NCI-H510A (cell line): ENCODE measurements around the gene CBFA2T2.
"Not testable (repeated sequence)": the region's sequence is repeated elsewhere in the genome, so short reads cannot be mapped to it uniquely, and the experiment has no call there.

Experiments
- DNase-seq: peaks from one replicate; lab custom pipeline; 2025; lab: John Stamatoyannopoulos, UW

The CBFA2T2 gene

DNA sequence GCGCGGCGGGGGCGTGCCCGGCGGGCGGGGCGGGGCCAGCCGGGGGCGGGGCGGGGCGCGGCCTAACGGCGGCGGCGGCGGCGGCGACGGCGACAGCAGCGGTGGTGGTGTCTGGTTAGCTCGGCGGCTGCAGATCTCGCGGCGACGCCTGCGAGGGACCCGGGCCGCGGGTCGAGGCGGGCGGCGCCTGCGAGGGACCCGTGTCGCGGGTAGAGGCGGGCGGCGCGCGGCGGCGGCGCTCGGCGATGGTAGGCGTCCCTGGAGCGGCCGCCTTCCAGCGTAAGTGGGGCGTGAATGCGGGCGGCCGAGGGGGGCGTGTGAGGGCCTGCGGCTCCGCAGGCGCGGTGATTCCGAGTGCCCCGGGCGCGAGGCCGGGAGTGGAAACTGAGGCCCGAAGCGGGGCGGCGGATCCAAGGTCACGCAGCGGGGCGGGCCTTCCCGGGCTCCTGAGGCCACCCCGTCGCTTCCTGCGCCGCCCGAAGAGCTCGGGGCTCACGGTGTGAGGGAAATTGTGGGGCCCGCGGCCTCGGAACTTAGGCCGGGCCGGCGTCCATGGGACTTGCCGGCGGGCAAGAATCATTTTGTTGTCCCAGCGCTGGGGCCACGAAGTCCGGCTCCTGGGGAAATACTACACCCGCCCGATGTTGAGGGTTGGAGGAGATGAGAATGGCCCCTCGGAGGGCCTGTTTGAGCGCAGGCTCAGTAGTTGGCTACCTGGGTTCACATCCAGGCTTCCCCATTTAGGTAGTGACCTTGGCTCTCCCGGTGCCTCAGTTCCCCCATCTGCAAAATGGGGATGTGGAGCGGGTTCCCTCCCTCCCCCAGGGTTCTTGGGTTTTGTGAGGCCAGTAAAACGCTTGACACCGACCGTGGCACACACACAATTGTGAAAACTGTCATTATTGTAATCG lies at the start of gene CBFA2T2:
Gene CBFA2T2 (plus strand): TSS at position 74 of the 911 bp plus-strand sequence. CDS start 172 bp downstream, at position 246.
- no peak for DNase-seq

DNA sequence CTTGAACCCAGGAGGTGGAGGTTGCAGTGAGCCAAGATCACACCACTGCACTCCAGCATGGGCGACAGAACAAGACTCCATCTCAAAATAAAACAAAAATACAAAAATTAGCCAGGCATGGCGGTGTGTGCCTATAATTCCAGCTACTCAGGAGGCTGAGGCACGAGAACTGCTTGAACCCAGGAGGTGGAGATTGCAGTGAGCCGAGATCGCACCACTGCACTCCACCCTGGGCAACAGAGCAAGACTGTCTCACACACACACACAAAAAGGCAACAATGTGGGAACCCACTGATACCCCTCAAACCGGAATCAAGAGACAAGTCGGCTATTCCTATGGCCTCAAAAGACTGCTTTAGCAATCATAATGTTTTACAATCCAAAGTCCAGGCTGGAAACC lies 49.3 kb upstream of the CBFA2T2 start:
- DNase-seq = not testable (repeated sequence)

DNA sequence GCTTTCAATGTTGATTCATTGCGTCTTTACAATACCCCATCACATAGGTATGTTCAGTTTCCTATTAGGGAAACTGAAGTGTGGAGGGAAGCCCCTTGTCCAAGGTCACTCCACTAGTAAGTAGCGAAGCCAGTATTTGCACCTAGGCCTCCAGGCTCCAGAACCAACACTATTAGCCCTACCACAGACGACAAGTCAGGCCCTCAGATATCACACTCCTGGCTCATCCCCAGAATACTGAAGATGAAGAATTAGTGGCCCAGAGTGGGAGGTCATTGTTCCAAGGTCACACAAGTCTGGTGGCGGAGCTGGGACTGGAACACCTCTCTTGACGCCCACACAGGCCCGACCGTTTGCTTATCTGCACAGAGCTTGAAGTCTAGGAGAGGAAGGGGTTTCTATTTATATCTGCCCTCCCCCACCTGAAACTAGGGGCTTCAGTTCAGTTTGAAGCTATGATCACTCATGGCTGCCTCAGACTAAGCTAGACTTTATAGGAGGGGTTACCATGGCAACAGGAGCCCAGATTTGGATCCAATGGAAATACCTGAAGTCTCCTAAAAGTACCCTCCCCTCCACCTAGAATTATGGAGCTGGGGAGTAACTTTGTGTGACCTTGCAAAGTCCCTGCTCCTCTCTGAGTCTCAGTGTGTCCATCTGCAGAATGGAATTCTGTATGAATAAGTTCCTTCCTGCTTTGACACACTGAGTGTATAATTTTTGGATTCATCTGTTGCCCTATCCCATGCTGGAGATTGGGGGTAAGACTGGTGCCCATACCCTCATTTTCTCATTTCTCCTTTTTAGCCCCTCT lies 48.5 kb upstream of the CBFA2T2 start:
- no peak for DNase-seq

DNA sequence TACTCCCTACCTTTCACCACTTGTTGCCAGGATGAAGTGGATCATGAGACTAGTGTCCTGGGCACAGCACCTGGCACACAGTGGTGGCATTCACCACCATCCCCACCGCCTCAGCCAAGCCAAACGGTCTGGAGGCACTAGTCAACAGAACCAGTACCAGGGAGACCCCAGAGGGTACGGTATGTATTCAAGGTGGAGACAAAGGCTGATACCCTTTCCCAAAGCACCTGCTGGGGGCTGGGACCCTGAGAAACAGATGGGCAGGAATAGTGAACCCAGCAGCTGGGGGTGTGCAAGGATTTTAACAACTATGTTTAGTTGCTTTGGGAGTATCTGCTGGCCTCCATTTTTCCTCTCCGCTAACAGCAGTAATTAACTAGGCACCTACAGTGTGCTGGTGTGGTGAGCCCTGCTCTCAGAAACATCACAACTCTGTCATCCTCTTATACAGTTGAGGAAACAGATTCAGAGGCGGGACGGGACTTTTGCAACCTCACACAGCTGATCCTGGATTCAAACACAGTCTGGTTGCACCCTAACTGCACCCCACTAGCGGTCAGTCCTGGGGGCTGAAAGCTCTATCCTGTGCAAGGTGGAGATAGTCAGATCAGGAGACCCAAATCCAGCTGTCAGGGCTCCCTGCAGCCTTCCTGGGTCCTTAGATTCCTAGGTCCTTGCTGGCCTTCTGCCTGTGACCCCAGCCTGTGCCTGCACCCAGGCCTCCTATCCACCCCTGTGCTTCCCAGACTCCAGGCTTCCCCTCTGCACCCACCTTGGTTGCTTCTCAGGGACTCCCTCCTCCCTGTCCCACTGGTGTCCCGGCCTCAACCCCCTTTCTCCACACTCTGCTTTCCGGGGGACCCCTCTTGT lies 47.5 kb upstream of the CBFA2T2 start:
- no peak for DNase-seq

DNA sequence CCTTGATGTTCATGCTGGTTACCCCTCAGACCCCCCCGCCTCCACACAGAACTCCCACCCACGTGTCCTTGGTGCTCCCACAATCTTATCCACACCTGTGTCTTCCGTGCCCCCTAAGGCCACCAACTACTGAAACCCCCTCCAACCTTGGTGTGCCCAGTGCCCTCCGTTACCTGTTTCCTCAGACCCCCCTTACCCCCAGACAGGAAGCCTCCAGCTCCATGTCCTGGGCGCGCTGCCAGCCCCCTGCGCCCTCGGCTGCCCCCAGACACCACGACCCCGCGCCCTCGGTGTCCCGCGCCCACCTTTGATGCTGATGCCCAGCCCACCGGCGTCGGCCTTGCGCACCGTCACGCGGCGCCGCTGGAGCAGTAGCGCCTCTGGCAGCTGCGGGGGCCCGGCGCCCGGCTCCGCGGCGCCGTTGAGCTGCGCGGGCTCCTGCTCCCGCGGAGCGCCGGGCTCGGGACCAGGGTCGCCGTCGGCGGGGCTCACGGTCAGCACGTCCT lies 46.8 kb upstream of the CBFA2T2 start:
- no peak for DNase-seq

DNA sequence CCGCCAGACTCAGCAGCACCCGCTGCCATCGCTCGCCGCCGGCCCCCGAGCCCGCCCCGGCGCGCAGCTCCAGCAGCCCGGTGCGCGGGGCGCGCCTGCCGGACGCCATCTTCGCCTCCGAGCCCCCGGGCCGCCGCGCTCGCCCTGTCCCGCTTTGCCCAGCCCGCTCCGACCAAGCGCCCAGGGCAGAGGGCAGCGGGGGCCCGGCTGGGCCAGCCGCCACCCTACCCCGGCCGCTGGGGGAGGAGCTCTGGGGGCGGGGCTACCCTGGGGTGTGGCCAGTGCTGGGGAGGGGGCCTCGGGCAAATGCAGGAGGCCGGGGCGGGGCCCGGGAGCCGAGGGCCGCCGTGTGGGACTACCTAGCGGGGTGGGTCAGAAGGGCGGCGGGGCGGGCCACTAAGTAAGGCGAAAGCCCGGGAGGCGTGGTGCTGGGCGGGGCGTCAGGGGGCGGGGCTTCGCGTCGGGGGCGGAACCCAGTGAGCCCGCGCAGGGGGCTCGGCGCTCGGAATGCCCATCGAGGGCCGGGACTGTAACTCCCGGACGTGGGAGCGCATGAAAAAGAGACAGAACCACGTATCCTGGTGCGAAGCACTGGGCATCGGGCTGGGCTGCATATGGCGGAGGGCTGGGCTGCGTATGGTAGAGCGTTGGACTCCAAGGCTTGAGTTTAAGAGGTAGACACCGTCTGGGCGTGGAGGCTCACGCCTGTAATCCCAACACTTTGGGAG lies 46.2 kb upstream of the CBFA2T2 start, which contains the start of gene SNTA1:
Gene SNTA1 (minus strand): TSS at position 252 of the 728 bp plus-strand sequence. CDS start 143 bp downstream, at position 109.
- peak; percentile 92 for DNase-seq

DNA sequence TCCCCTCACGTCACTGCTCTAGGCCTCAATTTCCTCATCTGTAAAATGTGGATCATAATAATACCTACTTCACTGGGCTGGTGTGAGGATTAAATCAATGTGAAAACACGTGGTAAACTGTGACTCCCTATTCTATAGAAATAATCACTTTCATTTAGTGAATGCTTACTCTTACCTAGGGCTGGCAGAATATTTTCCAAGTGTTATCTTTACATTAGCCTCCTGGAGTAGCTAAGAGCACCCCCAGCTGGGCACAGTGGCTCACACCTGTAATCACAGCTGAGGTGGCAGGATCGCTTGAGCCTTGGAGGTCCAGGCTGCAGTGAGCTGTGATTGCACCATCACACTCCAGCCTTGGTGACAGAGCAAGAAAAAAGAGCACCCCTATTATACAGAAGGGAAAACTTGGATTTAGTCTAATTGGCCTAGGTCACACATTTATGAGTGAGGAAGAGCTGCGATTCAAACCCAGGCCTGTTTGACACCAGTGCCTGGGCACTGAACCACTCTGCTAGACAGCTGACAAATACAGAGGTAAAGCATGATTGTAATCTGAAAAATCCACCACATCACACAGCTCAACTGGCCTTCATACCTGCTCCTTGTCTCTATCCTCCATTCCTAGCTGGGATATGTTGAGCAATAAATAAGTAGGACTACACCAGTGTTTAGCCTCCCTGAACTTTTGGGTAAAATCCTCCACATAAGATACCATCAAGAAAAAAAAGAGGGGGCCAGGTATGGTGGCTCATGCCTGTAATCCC lies 44.9 kb upstream of the CBFA2T2 start:
- peak; percentile 26 for DNase-seq

DNA sequence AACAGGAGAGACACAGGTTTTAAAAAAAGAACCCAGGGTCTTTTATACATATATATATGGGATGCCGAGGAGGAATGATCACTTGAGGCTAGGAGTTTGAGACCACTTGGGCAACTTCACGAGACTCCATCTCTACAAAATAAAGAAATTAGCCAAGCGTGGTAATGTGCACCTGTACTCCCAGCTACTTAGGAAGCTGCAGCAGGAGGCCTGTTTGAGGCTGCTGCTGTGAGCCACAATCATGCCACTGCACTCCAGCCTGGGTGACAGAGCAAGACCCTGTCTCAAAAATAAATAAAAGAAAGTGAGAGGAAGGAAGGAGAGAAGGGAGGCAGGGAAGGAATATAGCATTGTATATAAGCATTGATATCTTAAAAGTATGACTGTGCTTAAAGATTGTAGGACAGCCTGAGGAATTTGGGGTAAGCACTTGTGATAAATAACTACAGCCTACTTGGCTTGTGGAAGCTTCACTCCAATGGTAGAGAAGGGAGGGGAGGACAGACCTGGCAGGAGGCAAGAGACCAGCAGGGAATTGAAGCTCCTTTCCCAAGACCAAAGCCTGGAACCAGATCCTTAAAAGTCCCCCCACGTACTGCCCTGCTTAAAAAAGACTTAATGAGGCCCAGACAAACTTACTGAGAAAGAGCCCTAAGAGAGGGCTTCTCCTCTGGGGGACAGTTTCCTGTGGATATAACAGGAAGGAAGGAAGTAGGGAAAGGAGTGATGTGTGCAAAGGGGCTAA lies 43.8 kb upstream of the CBFA2T2 start:
- no peak for DNase-seq

DNA sequence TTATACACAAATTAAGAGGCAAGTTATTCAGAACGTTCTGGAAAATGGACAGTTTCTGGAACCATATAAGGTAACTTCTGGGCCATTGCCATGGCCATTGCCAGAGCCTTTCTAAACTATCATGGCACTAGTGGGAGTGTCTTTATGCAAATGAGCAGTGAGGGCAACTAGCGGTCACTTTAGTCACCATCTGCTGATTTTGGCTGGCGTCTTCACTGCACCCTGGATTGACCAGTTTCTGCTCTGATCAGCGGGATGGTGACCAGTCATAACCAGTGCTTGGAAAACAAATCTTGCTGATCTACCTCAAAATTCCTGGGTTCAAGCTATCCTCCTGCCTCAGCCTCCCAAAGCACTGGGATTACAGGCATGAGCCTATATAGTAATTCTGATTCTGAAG lies 39.0 kb upstream of the CBFA2T2 start:
- no peak for DNase-seq

DNA sequence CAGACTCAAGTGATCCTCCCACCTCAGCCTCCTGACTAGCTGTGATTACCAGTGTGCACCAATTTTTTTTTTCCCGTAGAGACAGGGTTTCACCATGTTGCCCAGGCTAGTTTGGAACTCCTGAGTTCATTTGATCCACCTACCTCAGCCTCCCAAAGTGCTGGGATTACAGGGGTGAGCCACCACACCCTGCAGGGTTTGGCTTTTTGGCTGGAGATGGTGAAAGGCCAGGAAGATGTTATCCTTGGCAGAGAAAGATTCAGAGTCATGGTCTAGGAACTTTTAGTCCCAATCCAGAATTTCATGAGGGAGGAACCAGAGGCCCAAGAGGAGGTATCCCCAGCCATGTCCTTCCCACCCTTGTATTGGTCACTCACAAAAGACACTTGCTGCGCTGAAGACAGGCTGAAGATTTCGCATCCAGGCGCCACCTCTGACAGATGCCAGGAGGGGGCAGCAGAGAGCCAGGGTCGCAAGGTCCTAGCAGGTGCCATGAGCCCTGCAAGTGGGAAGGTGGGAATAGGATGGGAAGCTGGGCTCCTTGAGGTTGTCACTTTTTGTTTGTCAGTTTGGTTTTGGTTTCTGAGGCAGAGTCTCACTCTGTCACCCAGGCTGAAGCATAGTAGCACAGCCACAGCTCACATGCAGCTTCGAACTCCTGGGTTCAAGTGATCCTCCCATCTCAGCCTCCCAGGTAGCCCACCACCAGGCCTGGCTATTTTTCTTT lies 32.8 kb upstream of the CBFA2T2 start:
- DNase-seq = peak; percentile 49

DNA sequence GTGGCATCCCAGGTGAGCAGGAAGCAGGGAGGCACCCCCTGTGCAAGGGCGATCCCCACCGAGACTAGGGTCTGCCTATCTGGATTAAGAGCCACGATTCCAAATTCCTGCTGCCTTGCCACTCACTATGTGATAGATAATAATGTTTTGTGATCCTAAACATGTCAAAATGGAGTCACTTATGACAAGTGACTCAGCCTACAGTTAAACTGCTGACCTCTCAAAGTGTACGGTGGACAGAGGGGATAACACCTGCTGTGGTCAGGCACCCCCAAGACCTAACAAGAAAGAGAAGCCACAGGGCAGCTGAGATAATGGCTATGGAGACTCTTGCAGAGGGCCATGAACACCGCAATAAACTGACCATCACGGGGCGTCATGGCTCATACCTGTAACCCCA lies 30.3 kb upstream of the CBFA2T2 start:
- DNase-seq = no peak

DNA sequence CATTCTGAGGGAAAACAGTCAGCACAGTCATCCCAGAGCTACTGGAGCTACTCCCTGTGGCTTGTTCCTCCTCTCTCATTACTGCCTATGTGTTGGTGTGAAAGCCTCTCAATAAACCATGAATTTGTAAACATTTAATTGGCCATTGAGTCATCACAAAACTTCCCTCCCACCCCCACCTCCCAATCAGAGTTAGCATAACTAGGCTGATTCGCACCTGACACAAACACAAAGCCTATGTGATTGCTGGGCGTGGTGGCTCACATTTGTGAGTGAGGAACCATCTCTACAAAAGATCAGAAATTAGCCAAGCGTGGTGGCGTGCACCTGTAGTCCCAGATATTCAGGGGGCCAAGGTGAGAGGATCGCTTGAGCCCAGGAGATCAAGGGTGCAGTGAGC lies 29.2 kb upstream of the CBFA2T2 start:
- no peak for DNase-seq

DNA sequence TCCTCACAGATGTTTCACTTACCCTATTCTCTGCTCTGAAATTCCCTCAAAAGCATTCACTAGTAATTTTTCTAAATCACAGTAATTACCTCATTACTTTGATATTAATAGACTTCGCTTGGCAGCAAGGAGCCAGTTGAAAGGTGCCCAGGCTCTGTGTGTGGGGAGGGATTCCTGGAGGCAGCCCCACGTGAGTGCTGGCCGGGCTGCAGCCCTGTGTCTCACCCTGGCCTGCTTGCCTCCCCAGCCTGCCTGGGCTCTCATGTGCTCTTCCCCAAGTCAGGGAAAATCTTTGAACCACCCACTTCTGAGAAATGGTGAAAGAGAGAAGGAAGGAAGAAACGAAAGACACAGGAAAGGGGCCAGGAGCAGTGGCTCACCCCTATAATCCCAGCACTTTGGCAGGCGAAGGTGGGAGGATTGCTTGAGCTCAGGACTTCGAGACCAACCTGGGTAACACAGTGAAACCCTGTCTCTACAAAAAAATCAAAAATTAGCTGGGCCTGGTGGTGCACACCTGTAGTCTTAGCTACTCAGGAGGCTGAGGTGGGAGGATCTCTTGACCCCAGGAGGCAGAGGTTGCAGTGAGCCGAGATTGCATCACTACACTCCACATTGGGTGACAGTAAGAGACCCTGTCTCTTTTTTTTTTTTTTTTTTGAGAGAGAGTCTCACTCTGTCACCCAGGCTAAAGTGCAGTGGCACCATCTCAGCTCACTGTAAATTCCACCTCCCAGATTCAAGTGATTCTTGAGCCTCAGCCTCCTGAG lies 26.4 kb upstream of the CBFA2T2 start:
- DNase-seq = no peak

DNA sequence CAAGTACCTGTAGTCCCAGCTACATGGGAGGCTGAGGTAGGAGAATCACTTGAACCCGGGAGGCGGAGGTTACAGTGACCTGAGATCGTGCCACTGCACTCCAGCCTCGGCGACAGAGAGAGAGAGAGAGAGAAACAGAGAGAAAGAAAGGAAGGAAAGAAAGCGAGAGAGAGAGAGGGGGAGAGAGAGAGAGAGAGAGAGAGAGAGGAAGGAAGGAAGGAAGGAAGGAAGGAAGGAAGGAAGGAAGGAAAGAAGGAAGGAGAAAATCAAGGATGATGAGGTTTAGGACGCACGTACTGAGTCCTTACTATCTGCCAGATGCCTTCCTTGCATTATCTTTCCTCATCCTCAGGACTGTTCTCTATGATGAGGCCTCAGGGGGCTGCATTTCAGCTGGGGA lies 25.1 kb upstream of the CBFA2T2 start:
- DNase-seq = not testable (repeated sequence)

DNA sequence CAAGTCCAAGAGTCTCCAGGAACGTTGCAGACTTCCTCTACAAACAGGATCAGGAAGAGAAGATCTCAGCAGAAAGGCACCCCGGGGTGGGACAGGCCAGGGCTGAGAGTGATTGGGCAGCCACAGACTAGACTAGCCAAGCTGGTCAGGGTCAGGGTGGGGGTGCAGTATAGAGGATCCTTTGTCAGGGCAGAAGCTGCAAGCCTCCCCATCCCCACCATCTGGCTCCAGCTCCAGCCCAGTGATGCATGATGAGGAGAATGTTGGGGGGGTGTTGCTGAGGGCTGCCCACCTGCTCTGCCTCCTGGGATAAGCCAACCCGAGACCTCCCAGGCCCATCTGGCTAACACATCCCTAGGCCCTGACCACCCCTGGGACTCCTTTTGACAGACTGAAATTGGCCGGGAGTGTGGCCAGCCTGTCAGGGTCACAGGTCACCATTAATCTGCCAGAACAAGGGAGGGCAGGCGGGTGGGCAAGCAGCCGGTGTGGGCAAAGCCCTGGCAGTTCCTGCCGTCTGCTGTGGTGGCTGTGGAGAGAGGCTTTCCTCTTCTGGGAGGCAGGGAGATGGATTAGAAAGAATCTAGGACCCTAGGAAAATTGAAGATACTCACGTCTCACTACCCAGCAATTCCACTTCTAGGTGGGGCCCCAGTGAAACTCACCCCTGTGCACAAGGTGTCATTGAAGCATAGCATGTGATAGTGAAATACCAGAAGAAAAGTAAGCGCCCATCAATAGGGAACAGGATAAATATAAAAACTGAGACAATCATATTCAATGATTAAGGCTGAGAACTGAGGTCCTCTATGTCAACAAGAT lies 24.2 kb upstream of the CBFA2T2 start:
- DNase-seq = no peak

DNA sequence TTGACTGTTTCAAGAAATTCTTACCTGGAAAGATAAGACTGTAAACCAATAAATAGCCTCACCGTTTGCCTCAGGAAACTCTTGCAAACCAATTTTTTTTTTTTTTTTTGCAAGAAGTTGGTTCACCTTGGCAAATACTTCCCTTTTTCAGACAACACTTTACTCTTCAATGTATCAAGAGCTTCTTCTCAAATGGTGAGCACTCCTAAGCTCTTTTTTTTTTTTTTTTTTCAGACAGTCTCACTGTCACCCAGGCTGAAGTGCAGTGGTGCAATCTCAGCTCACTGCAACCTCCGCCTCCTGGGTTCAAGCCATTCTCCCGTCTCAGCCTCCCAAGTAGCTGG lies 23.6 kb upstream of the CBFA2T2 start:
- DNase-seq = no peak

DNA sequence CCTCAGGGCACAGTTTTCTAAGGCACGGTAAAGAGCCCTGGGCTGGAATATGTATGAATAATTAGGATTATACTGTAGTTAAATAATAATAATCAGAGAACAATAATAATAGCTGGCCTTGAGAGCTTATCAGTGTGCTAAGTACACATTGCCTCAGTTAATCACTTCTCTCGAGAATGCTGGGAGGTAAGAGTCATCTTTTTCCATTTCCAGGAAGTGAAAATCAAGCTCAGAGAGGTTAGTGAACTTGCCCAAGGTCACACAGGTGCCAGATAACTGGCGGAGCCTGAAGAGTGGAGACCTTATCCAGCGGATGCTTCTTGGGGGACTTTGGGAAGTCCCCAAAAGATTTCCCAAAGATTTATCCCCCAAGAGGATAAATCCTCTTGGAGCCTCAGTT lies 19.4 kb upstream of the CBFA2T2 start:
- no peak for DNase-seq
